Spleen (tissue), 11 donors: ENCODE data around the gene FBXL17. TPM values are rescaled to one million over a fixed set of nuclear protein-coding genes. Genes with fewer than 3 reads are reported as not detected.

ENCODE experiments used
- DNase-seq: peaks from one replicate; pipeline ENCODE4 v3.0.0-alpha.2; 2020
- H3K27ac ChIP-seq, 8 donors: fragments of 200-600 bp; sonication (generic) in 7 of 8; 1 replicate in 4 of 8; 2 replicates in 4 of 8; pipeline versions ENCODE4 v1.5.0 to v1.8.0; 2016 to 2021; ENCODE audit warnings: inconsistent platforms in 4 of 8, mild to moderate bottlenecking in 4 of 8, moderate library complexity in 1 of 8
- H3K27me3 ChIP-seq, 7 donors: fragments of 200-600 bp; sonication (generic) in 6 of 7; replicated peaks in 1 of 7; 1 replicate in 4 of 7; 2 replicates in 3 of 7; pipeline versions ENCODE4 v1.5.0 to v1.8.0; 2016 to 2021; ENCODE audit warnings: inconsistent platforms in 3 of 7, mild to moderate bottlenecking in 1 of 7
- H3K36me3 ChIP-seq, 6 donors: fragments of 200-600 bp; sonication (generic) in 5 of 6; 1 replicate in 4 of 6; 2 replicates in 2 of 6; pipeline versions ENCODE4 v1.5.0 to v1.8.0; 2016 to 2021; ENCODE audit warnings: inconsistent platforms in 2 of 6
- H3K4me1 ChIP-seq, 6 donors: fragments of 200-600 bp; sonication (generic) in 5 of 6; 1 replicate in 3 of 6; 2 replicates in 3 of 6; pipeline versions ENCODE4 v1.5.0 to v1.8.0; 2016 to 2021; ENCODE audit warnings: inconsistent platforms in 3 of 6
- H3K4me3 ChIP-seq, 8 donors: fragments of 200-600 bp; sonication (generic) in 7 of 8; 1 replicate in 4 of 8; 2 replicates in 4 of 8; pipeline versions ENCODE4 v1.5.0 to v1.8.0; 2016 to 2021; ENCODE audit warnings: inconsistent platforms in 4 of 8, mild to moderate bottlenecking in 4 of 8, moderate library complexity in 2 of 8
- H3K9me3 ChIP-seq, 8 donors: fragments of 200-600 bp; sonication (generic) in 7 of 8; 1 replicate in 4 of 8; 2 replicates in 4 of 8; pipeline versions ENCODE4 v1.5.0 to v1.8.0; 2016 to 2021; ENCODE audit warnings: inconsistent platforms in 4 of 8
- CTCF ChIP-seq, 11 experiments: fragments of 200-600 bp in 7 of 11; fragments of 450-650 bp in 4 of 11; sonication (generic) in 4 of 11; IDR thresholded peaks in 8 of 11; conservative IDR thresholded peaks in 3 of 11; 1 replicate in 7 of 11; 2 replicates in 4 of 11; pipeline versions ENCODE4 v1.4.0 to v1.8.0; 2016 to 2021; ENCODE audit warnings: antibody characterized with exemption in 11 of 11, inconsistent platforms in 4 of 11, mild to moderate bottlenecking in 1 of 11
- POLR2A ChIP-seq, 3 donors: fragments of 450-650 bp; IDR thresholded peaks; one replicate each; pipeline ENCODE4 v1.5.1; 2017; ENCODE audit warnings: antibody characterized with exemption in 3 of 3, mild to moderate bottlenecking in 1 of 3
- POLR2AphosphoS5 ChIP-seq, 3 donors: sonication (generic); formaldehyde crosslinking; IDR thresholded peaks; one replicate each; pipeline ENCODE4 v1.5.1; 2017; ENCODE audit warnings: antibody characterized with exemption in 3 of 3
- WGBS, 5 donors: extraction: QIAGEN DNeasy Blood & Tissue Kit in 3 of 5; methylation state at CpG; one replicate each; pipeline versions ENCODE4 v1.1.5 to v1.1.7; 2013 to 2018; 5-methylcytosine and 5-hydroxymethylcytosine counted together
- intact Hi-C: fragments of 100-400 bp; cut with DNase I; formaldehyde crosslinking; loops from one replicate; pipeline ENCODE4 v1.15.0; 2023; ENCODE audit warnings: low total_unique reads
- polyA plus RNA-seq, 3 donors: library from polyadenylated mRNA; stranded (reverse); fragments of 200-250 nt; gene quantifications; one replicate each; pipeline ENCODE4 v1.2.1, GENCODE V29; 2013
- total RNA-seq, 7 donors: library from RNA; depleted of rRNA in 3 of 7; stranded (reverse); fragments of >200 nt in 3 of 7; fragmentation: NEBNext Ultra II Directional in 4 of 7; extraction: Animal tissue kit (Norgen Biotek cat#: 25700) in 4 of 7; gene quantifications; one replicate each; pipeline versions ENCODE4 v1.1.0 to v1.2.1, GENCODE V29; 2016 to 2021
- donor health status: healthy with polysubstance abuse.
- donor health status: DM: no; HTN: no; CAD: no; lungs with moderate emphysema.
- donor health status: DM: no; HTN: no; CAD: no.
- donor health status: Bipolar disorder and iron deficiency.
- donor health status: healthy.
- donor health status: DM: no; HTN: no; CAD: no.
- donor health status: DM: yes; HTN: yes; CAD: no.

The FBXL17 gene
- total and polyA plus RNA-seq, 10 donors, result 5.1 to 39.9 (median 21.8) TPM

DNA sequence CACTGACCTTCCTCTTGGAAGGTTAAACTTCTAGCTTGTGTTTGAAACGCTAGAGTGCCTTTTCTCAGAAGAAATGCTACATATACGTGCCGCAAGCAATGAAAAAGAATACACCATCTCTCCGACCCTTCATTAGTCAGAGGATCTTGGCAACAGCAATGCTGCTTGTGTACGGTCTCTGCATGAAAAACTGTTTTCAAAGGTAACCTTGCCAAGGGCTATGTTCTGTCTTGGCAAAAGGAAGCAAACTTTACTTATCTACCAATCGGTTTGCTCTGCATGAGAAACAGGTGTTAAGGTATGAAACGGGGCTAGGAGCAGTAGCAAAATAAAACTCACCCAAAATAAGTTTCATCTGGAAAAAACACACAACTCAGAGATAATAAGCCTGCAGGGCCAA is 297.8 kb downstream of the FBXL17 start:
- H3K36me3 ChIP-seq, result peaks cover 0 to 8% (median 0%) of the 10 kb centered on the region in 6 donors
- H3K4me3 ChIP-seq, result no peak overlapping the region
- 71 to 90% (median 83%) methylated on average over 7 of the region's 7 CpGs for WGBS, 5 donors
- H3K4me1 ChIP-seq, result no peaks in the 10 kb centered on the region
- TF ChIP-seq POLR2AphosphoS5 (IDR thresholded peaks at IDR 0.05) (no peak), CTCF (IDR thresholded peaks at IDR 0.05 in 8 of 11, conservative IDR thresholded peaks at IDR 0.05 in 3 of 11) (no peak), POLR2A (IDR thresholded peaks at IDR 0.05) (no peak)
- H3K9me3 ChIP-seq, result no peaks in the 10 kb centered on the region
- no peak for DNase-seq
- intact Hi-C loops, result no loop called here
- no peak overlapping the region for H3K27ac ChIP-seq
- H3K27me3 ChIP-seq, result no peaks in the 10 kb centered on the region

GRCh38 chr5:108083232-108083631 is 298.7 kb downstream of the FBXL17 start:
- no peak for DNase-seq
- H3K9me3 ChIP-seq, result no peaks in the 10 kb centered on the region
- no peak overlapping the region for H3K27ac ChIP-seq
- H3K27me3 ChIP-seq, result no peaks in the 10 kb centered on the region
- peaks cover 0 to 8% (median 0%) of the 10 kb centered on the region in 6 donors for H3K36me3 ChIP-seq
- intact Hi-C loops, result no loop called here
- H3K4me3 ChIP-seq, result no peak overlapping the region
- 91 to 100% (median 98%) methylated on average over 2 of the region's 2 CpGs for WGBS, 5 donors
- H3K4me1 ChIP-seq, result no peaks in the 10 kb centered on the region
- TF ChIP-seq POLR2AphosphoS5 (IDR thresholded peaks at IDR 0.05) (no peak), POLR2A (IDR thresholded peaks at IDR 0.05) (no peak), CTCF (IDR thresholded peaks at IDR 0.05 in 8 of 11, conservative IDR thresholded peaks at IDR 0.05 in 3 of 11) (no peak)

- DNase-seq, result no peak
- Histone ChIP-seq H3K27me3 (no peaks in the 10 kb centered on the region), H3K9me3 (no peaks in the 10 kb centered on the region), H3K36me3 (peaks cover 0 to under 1% (median 0%) of the 10 kb centered on the region in 6 donors), H3K27ac (no peak overlapping the region), H3K4me3 (no peak overlapping the region), H3K4me1 (no peaks in the 10 kb centered on the region)
- no peak for TF ChIP-seq POLR2A (IDR thresholded peaks at IDR 0.05)
- no peak for TF ChIP-seq CTCF (IDR thresholded peaks at IDR 0.05 in 8 of 11, conservative IDR thresholded peaks at IDR 0.05 in 3 of 11)
- no peak for TF ChIP-seq POLR2AphosphoS5 (IDR thresholded peaks at IDR 0.05)
- intact Hi-C loops, result no loop called here
- WGBS, 5 donors, result 96 to 100% (median 98%) methylated on average over 3 of the region's 3 CpGs
Measured at GRCh38 chr5:108081707-108082106, 300.2 kb downstream of the FBXL17 start.

DNA sequence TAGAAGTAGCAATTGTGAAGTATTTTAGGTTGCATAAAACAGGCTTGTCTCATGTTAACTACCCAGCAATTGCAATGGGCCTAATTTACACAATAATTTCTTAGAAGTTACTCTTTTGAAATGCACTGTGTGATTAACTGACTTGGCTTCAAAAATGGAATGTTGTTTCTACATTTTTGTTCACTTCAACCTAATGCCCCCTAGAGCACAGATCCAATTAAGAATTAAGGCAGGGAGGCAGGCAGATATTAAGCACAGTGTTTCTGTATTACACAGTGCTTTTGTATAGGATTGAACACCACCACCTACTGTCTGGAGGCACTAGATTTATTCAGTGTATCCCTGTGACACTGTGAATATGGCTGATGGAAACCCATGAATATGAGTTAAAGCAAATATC is 302.1 kb downstream of the FBXL17 start:
- no peak for DNase-seq
- Histone ChIP-seq H3K27ac (no peak overlapping the region), H3K36me3 (no peaks in the 10 kb centered on the region), H3K27me3 (no peaks in the 10 kb centered on the region), H3K4me3 (no peak overlapping the region), H3K4me1 (no peaks in the 10 kb centered on the region), H3K9me3 (peaks cover 0 to 7% (median 1%) of the 10 kb centered on the region in 8 donors)
- intact Hi-C loops, result no loop called here
- no peak for TF ChIP-seq CTCF (IDR thresholded peaks at IDR 0.05 in 8 of 11, conservative IDR thresholded peaks at IDR 0.05 in 3 of 11)
- TF ChIP-seq POLR2A (IDR thresholded peaks at IDR 0.05), result no peak
- TF ChIP-seq POLR2AphosphoS5 (IDR thresholded peaks at IDR 0.05), result no peak
